ENCODE data around the gene POP5.
A peak's percentile ranks its signal among the peaks of the same experiment; 100 is the strongest.
"Not testable (repeated sequence)": the region's sequence is repeated elsewhere in the genome, so short reads cannot be mapped to it uniquely, and the experiment has no call there.

Gene POP5

GRCh38 chr12:120580787-120581723 is at the start of gene POP5:
TSS of gene POP5 (minus strand) at chr12:120581402. CDS start at chr12:120581362, 40 bp downstream.
- DNase-seq (ENCODE audit: low read depth, low spot score) = peak; percentile 97

GRCh38 chr12:120630104-120630892 is 49.1 kb upstream of the POP5 start:
- DNase-seq (ENCODE audit: low read depth, low spot score) = no peak

GRCh38 chr12:120628919-120629318 is 47.7 kb upstream of the POP5 start:
- no peak for DNase-seq (ENCODE audit: low read depth, low spot score)

- no peak for DNase-seq (ENCODE audit: low read depth, low spot score)
Observed at GRCh38 chr12:120625557-120626419, 44.6 kb upstream of the POP5 start.

- DNase-seq (ENCODE audit: low read depth, low spot score) = no peak
Observed at GRCh38 chr12:120620624-120621023, 39.4 kb upstream of the POP5 start.

GRCh38 chr12:120618954-120619615 is 37.9 kb upstream of the POP5 start:
- DNase-seq (ENCODE audit: low read depth, low spot score) = no peak

- DNase-seq (ENCODE audit: low read depth, low spot score) = not testable (repeated sequence)
Observed at GRCh38 chr12:120617767-120618166, 36.6 kb upstream of the POP5 start.

GRCh38 chr12:120617193-120617592 is 36.0 kb upstream of the POP5 start:
- not testable (repeated sequence) for DNase-seq (ENCODE audit: low read depth, low spot score)

GRCh38 chr12:120614848-120615247 is 33.6 kb upstream of the POP5 start:
- DNase-seq (ENCODE audit: low read depth, low spot score) = no peak

GRCh38 chr12:120611534-120611933 is 30.3 kb upstream of the POP5 start:
- not testable (repeated sequence) for DNase-seq (ENCODE audit: low read depth, low spot score)

GRCh38 chr12:120610560-120610959 is 29.4 kb upstream of the POP5 start:
- DNase-seq (ENCODE audit: low read depth, low spot score) = no peak

GRCh38 chr12:120602416-120602815 is 21.2 kb upstream of the POP5 start:
- DNase-seq (ENCODE audit: low read depth, low spot score) = not testable (repeated sequence)

- DNase-seq (ENCODE audit: low read depth, low spot score) = no peak
Observed at GRCh38 chr12:120599672-120600552, 18.7 kb upstream of the POP5 start.

- DNase-seq (ENCODE audit: low read depth, low spot score) = no peak
Observed at GRCh38 chr12:120598674-120599463, 17.7 kb upstream of the POP5 start.

GRCh38 chr12:120597861-120598260 is 16.7 kb upstream of the POP5 start:
- no peak for DNase-seq (ENCODE audit: low read depth, low spot score)

- DNase-seq (ENCODE audit: low read depth, low spot score) = no peak
Observed at GRCh38 chr12:120596901-120597300, 15.7 kb upstream of the POP5 start.

- DNase-seq (ENCODE audit: low read depth, low spot score) = no peak
Observed at GRCh38 chr12:120592121-120593049, 11.2 kb upstream of the POP5 start.

Measured in iPS DF 19.7 (cell line).